GM19043 (cell line): ENCODE measurements around the gene GJA10.

Experiments
- ATAC-seq: cut with Tn5 transposase; IDR thresholded peaks from one replicate; pipeline ENCODE4 v1.9.1; 2021; ENCODE audit warnings: low read depth; ENCODE audit not compliant: unreplicated experiment

Gene GJA10

GRCh38 chr6:89916136-89916920 lies 22.1 kb downstream of the GJA10 start:
- ATAC-seq: no peak

DNA sequence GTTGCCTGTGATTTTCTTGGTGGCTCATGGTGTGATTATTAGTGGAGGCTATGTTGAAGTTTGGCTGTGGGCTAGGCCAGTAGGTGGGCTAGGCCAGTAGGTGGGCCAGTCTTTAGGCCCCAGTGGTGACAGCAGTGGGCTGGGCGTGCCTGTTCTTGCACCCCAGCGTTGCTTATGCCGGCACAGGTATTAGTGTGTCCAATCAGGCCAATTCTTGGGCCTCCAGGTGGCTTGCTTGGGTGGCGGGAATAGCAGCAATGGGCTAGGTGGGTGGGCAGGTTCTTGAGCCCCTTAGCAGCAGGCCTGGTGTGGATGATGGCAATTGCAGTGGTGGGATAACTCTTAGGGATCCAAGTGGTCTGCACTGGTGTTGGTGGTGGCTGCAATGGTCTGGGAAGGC lies 22.9 kb downstream of the GJA10 start:
- ATAC-seq: no peak

- ATAC-seq: no peak
These were observed 23.6 kb downstream of the GJA10 start for GRCh38 chr6:89917801-89918366.

DNA sequence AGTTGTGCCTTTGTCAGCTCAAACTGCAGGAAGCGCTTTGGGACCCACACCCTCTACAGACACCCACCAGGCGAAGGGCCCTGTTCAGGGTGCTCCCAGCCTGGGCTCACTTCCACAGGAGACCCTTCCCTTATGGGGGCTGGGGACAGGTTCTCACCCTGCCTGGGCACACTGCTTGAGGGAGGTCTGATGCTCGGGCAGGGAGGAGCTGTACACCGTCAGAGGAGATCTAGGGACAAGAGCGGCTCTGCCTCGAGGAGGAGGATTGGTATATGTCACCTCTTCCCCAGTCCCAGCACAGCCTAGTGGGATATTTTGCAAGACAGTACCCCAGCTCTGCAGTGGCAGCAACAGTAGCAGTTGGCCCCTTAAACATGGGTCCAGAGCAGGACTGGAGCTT lies 26.9 kb downstream of the GJA10 start:
- no peak for ATAC-seq

DNA sequence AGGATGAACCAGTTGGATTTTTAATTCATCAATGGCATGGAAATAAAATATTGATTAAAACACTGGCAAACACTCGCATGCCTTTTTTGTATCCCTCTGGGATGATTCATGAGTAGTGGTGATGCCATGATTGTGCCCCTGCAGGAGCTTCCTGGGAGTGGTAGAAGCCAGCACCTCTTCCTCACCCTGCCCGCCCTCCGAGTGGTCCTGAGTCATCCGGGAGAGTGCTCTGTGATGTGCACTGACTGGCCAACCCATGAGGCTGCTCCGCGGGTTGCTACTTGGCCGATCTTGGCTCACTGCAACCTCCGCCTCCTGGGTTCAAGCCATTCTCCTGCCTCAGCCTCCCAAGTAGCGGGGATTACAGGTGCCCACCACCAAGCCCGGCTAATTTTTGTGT lies 27.4 kb downstream of the GJA10 start:
- no peak for ATAC-seq

- ATAC-seq: no peak
These were observed 30.0 kb downstream of the GJA10 start for GRCh38 chr6:89924231-89924630.

- ATAC-seq: no peak
These were observed 31.6 kb downstream of the GJA10 start for GRCh38 chr6:89925826-89926225.

DNA sequence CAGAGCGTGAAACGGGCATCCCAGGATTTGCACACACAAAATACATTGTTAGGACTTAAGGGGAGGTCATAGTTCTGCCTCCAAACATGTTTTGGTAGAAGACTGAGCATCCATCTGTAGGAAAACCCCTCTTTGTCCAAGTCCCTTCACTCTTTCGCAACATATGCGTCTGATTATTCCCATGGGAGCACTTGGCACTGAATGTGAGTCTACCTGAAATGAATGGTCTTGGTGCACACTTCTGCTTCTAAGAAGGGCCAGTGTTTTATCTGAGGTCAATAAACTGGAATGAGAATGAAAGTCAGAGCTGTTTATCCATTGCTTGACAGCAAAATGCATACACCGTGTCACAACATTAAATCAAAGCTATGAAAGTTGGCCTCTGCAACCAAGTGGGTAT lies 33.0 kb downstream of the GJA10 start:
- no peak for ATAC-seq

- ATAC-seq: no peak
These were observed 33.7 kb downstream of the GJA10 start for GRCh38 chr6:89927791-89928550.

GRCh38 chr6:89928604-89929003 lies 34.3 kb downstream of the GJA10 start:
- no peak for ATAC-seq

- ATAC-seq: no peak
These were observed 36.5 kb downstream of the GJA10 start for GRCh38 chr6:89930789-89931188.

- ATAC-seq: no peak
These were observed 38.1 kb downstream of the GJA10 start for GRCh38 chr6:89932245-89932802.

GRCh38 chr6:89934685-89935366 lies 40.6 kb downstream of the GJA10 start:
- ATAC-seq: no peak

DNA sequence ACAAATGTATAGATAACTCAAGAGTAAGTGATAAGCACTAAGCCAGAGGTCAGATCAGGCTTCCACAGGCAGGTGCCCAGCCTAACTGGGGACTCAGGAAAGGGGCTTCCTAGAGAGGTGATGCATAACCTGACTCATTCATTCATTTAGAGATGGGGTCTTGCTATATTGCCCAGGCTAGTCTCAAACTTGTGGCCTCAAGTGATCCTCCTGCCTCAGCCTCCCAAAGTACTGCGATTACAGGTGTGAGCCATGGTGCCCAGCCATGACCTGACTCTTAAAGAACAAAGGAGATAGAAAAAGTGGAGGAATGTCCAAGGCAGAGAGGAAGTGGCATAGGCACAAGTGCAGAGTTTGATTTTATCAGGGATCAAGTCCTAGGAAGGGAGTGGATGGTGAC lies 41.9 kb downstream of the GJA10 start:
- ATAC-seq: no peak

- ATAC-seq: no peak
These were observed 43.7 kb downstream of the GJA10 start for GRCh38 chr6:89938014-89938413.

DNA sequence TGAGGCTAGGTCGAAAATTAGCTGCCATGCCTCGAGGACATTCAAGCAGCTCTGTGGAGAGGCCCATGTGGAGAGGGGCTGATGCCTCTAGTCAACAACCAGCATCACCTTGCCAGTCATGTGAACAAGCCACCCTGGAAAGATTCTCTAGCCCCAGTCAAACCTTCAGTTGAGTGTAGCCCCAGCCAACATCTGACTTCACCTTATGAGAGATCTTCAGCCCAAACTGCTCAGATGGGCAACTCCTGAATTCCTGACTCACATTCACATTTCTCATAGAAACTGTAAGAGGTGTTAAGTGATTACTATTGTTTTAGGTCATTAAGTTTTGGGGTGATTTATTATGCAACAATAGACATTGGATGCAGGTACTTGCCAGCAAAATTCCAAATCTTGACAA lies 44.9 kb downstream of the GJA10 start:
- ATAC-seq: no peak

DNA sequence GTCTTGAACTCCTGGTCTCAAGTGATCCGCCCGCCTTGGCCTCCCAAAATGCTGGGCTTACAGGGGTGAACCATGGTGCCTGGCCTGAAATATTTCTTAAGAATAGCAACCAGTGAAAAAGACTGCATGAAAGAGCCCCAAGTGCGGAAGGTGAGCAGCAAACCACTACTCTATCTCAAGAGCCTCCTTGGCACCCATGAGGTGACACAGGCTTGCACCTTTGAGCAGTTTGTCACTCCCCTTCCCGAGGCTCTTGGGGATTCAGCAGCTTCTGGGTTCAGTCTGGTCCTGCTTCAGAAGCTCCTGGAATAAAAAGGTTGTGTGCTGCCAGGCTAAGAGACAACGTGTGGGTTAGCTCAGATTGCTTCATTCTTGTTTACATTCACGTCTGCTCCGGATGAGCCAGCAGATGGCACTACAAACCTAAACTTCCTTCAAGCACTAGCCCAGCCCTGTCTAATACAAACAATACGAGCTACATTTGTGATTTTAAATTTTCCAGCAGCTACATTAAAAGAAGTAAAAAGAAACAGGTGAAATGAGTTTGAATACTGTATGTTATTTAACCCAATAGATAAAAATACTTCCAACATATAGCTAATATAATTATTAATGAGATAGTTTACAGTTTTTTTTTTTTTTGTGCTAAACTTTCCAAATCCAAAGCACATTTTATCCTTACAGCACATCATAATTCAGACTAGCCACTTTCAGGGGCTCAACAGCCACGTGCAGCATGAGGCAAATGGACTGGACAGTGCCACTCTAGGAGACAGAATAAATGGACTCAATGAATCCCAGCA lies 46.2 kb downstream of the GJA10 start:
- peak; percentile 90 for ATAC-seq

- ATAC-seq: no peak
These were observed 46.9 kb downstream of the GJA10 start for GRCh38 chr6:89941031-89941762.

DNA sequence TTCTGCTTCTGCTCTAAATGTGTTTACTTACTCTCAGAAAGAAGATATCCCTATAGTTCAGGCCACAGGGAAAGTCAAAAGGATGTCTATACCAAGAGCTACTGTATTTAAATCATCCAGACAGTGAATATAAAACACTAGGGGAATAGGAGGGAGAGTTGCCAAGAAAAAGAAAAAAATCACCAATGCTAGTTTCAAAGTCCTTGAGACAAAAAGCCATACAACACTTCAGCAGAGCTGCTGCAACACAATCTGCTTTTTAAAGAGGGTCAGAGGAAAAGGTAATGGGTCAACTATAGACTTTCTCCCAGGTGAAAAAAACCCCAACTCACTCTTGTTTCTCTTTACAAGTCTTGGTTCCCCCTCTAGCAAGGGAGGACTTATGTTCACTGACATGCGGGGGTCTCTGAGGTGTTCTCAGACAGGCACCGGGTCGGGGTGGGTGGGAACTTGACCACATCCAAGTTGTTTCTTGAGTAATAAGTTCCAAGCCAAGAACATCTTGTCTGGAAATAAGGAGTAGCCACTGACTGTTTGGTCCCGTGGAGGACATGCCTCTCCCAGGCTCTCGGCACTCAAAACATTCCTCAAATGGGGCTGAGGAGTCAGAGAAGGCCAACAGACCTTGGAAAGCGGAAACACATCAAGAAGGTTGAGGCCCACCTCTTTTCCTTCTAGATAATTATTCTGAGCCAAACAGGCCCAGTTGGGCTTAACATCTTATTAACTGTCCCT lies 47.7 kb downstream of the GJA10 start:
- ATAC-seq: no peak
